Fibroblast of the aortic adventitia (primary cell): ENCODE results near the gene ZNF423. TPM values are rescaled to one million over a fixed set of nuclear protein-coding genes. Genes with fewer than 3 reads are reported as not detected.

Experiments
- DNase-seq: peaks from one replicate; pipeline ENCODE4 v3.0.0-alpha.2; 2010; ENCODE audit warnings: low read depth
- H3K4me3 ChIP-seq: 2 replicates; pipeline ENCODE4 v1.5.1; 2011; ENCODE audit warnings: low read depth, mild to moderate bottlenecking, control low read depth, low read length, moderate library complexity
- total RNA-seq: library from RNA; depleted of rRNA; stranded (reverse); fragments of >200 nt; gene quantifications from 2 replicates; pipeline ENCODE4 v1.2.3, GENCODE V29; 2012; ENCODE audit warnings: low replicate concordance
- TF ChIP-seq, protein P1 (sequence below): IDR thresholded peaks from 2 replicates; pipeline ENCODE4 v1.5.1; 2011; ENCODE audit warnings: mild to moderate bottlenecking, low read length, control low read depth, inconsistent platforms; ENCODE audit not compliant: insufficient read depth

The ZNF423 gene
- total RNA-seq, 1 donor = 13.5 TPM

DNA sequence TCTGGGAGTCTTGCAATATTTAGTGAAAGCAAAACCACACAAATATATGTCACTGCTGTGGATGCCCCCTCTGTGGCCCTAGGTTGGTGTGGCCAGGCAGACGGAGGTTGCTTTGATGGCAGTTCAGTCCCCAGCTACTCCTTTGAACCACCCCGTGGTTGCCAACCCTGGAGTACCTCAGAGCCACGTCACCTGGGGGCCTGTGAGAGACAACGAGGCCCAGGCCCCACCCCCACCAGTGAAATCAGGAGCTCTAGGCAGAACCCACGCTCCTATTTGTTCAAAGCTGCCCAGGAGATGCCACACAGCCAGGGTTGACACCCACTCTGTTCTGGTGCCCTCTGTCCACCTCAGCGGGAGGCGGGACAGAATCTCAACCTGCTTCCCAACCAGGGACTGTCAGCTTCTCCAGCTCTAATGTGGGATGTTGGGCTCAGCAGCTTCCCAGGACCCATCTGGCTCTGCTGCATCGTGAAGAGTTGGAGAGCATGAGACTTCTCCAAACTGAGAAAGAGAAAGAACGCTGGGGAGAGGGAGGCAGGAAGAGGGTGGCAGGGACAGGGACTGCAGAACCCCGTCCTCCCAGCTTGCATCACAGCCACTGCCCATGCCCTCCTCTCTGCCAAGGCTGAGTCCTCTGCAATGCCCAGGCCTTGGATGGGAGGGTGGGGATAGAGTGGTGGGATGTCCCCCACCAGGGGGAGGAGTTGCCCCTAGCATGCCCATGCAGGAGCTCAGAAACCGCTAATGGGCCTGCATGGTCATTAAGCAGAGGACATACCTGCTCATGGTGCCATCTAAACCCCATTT lies 400.5 kb downstream of the ZNF423 start:
- no peak for DNase-seq
- H3K4me3 ChIP-seq = no peak overlapping the region
- TF ChIP-seq, protein P1, sequence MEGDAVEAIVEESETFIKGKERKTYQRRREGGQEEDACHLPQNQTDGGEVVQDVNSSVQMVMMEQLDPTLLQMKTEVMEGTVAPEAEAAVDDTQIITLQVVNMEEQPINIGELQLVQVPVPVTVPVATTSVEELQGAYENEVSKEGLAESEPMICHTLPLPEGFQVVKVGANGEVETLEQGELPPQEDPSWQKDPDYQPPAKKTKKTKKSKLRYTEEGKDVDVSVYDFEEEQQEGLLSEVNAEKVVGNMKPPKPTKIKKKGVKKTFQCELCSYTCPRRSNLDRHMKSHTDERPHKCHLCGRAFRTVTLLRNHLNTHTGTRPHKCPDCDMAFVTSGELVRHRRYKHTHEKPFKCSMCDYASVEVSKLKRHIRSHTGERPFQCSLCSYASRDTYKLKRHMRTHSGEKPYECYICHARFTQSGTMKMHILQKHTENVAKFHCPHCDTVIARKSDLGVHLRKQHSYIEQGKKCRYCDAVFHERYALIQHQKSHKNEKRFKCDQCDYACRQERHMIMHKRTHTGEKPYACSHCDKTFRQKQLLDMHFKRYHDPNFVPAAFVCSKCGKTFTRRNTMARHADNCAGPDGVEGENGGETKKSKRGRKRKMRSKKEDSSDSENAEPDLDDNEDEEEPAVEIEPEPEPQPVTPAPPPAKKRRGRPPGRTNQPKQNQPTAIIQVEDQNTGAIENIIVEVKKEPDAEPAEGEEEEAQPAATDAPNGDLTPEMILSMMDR = no peak

DNA sequence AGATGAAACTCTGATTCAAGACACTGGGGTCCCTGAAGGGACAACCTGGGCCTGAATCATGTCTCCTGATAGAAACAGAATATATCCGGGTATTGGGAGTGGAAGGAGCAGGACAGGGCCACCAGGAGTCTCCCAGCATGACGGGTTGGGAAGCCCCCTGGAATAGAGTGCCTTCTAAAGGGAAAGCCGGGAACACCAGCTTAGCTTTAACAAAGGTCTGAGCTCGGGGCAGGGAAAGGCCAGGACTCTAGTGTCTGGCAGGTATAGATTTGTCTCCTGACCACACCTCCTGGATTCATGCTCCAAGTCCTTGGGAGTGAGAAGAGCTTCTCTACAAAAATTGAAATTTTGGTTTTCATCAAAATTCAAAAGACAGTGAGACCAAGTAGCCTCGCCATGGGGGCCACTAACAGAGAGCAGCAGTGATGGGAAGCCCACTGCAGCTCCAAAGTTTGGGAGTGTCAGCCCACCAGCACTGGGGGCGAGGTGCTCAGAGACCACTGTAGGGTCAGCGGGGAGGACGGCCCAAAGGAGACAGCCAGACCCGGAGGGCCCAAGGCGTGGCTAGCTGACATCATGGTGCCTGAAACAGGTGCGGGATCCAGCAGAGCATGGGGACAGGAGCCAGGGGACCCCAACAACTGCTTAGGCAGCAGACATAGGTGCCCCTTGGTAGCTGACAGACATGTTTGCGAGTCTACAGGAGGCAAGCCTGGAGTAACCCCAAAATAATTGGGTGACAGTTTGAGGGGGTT lies 401.3 kb downstream of the ZNF423 start:
- TF ChIP-seq, protein P1 = no peak
- H3K4me3 ChIP-seq = no peak overlapping the region
- DNase-seq = no peak

- TF ChIP-seq, protein P1 = no peak
These were observed 401.9 kb downstream of the ZNF423 start for GRCh38 chr16:49453983-49454382.

GRCh38 chr16:49453021-49453420 lies 402.9 kb downstream of the ZNF423 start:
- no peak overlapping the region for H3K4me3 ChIP-seq
- DNase-seq = no peak
- TF ChIP-seq, protein P1 = no peak

More at GRCh38 chr16:49453983-49454382, 401.9 kb downstream of the ZNF423 start:
- no peak for DNase-seq
- H3K4me3 ChIP-seq = no peak overlapping the region

DNA sequence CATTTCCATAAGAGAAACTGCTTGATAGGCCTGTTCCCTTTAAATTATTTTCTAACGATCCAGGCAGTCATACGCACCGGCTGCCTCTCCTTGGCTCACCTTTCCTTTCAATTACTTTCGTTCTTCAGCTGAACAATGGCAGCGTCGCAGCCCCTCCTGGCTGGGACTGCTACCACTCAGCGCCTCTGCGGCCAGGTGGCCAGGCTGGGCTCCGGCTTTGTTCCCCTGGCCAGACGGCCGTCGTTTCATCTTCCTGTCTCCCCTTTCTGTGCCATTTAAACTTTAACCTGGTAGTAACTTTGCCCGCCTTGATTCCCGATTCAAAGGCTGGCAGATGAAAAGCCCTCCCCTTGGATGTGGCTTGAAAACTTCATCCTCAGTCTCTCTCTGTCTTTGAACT lies 403.3 kb downstream of the ZNF423 start:
- no peak overlapping the region for H3K4me3 ChIP-seq
- no peak for DNase-seq
- TF ChIP-seq, protein P1 = no peak

- no peak overlapping the region for H3K4me3 ChIP-seq
- TF ChIP-seq, protein P1 = no peak
- DNase-seq = no peak
These were observed 403.8 kb downstream of the ZNF423 start for GRCh38 chr16:49452108-49452507.
